Cardiac fibroblast (primary cell): ENCODE data around the gene MTMR3.

ENCODE experiments used
- DNase-seq, 2 donors: peaks; one replicate each; pipeline versions ENCODE4 v3.0.0 to v3.0.0-alpha.2; 2010; ENCODE audit warnings: low read depth in 2 of 2
- H3K4me3 ChIP-seq, 2 donors: replicated peaks in 1 of 2; 1 replicate in 1 of 2; 2 replicates in 1 of 2; pipeline ENCODE4 v1.5.1; 2011; ENCODE audit warnings: low read depth in 2 of 2, low read length in 2 of 2, mild to moderate bottlenecking in 2 of 2, moderate library complexity in 1 of 2
- TF ChIP-seq, protein P1 (sequence below): IDR thresholded peaks from one replicate; pipeline ENCODE4 v1.5.1; 2011; ENCODE audit warnings: low read depth, mild to moderate bottlenecking, low read length, inconsistent platforms

The MTMR3 gene

GRCh38 chr22:30004101-30004500, 121.1 kb downstream of the MTMR3 start:
- TF ChIP-seq, protein P1, sequence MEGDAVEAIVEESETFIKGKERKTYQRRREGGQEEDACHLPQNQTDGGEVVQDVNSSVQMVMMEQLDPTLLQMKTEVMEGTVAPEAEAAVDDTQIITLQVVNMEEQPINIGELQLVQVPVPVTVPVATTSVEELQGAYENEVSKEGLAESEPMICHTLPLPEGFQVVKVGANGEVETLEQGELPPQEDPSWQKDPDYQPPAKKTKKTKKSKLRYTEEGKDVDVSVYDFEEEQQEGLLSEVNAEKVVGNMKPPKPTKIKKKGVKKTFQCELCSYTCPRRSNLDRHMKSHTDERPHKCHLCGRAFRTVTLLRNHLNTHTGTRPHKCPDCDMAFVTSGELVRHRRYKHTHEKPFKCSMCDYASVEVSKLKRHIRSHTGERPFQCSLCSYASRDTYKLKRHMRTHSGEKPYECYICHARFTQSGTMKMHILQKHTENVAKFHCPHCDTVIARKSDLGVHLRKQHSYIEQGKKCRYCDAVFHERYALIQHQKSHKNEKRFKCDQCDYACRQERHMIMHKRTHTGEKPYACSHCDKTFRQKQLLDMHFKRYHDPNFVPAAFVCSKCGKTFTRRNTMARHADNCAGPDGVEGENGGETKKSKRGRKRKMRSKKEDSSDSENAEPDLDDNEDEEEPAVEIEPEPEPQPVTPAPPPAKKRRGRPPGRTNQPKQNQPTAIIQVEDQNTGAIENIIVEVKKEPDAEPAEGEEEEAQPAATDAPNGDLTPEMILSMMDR, result no peak
- no peak overlapping the region for H3K4me3 ChIP-seq
- peak in 1 of 2 donors; percentile 20 for DNase-seq

GRCh38 chr22:30004694-30005093, 121.7 kb downstream of the MTMR3 start:
- DNase-seq, result peak in 1 of 2 donors; percentile 32
- TF ChIP-seq, protein P1, result no peak
- no peak overlapping the region for H3K4me3 ChIP-seq

DNA sequence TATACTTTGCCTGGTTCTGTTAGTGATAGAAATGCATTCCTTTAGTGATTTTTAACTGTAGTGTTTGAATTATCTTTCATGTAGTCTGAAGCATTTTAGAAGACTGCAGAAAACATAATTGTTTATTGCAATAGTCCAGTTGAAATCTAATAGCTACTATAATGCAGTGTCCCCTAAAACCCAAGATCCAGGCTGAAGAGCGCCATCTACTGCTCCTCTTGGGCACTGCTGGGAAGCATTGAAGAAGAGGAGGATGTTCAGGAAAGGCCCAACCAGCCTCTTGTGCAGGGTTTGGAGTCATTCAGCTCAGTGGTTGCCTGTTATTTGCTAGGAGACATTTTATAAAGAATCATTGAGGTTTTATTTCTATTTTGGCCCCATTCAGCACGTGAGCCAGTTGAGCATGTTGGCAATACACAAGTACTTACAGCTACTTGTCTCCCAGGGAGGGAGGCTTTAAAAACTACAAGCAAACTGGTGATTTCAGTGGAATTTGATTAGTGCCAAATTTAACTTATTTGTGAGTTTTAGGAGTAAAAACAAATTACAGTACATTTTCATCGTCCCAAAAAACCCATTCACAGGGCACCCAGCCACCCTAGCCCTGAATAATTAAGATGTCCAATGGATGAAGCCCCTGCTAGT, 122.4 kb downstream of the MTMR3 start:
- TF ChIP-seq, protein P1, result peak; percentile 99
- DNase-seq, result peak; percentile 81 to 83

GRCh38 chr22:30007361-30007760, 124.4 kb downstream of the MTMR3 start:
- DNase-seq, result no peak
- no peak overlapping the region for H3K4me3 ChIP-seq
- TF ChIP-seq, protein P1, result no peak

More for the DNA sequence above, 122.4 kb downstream of the MTMR3 start:
- no peak overlapping the region for H3K4me3 ChIP-seq

- TF ChIP-seq, protein P1, result no peak
- no peak for DNase-seq
- no peak overlapping the region for H3K4me3 ChIP-seq
These were observed 125.4 kb downstream of the MTMR3 start for GRCh38 chr22:30008401-30008800.

GRCh38 chr22:30009478-30009877, 126.5 kb downstream of the MTMR3 start:
- H3K4me3 ChIP-seq, result no peak overlapping the region
- TF ChIP-seq, protein P1, result no peak
- DNase-seq, result no peak
